ENCODE data around the gene RBM15.

Gene RBM15

GRCh38 chr1:110309767-110310166 lies 29.4 kb upstream of the RBM15 start:
- TF ChIP-seq, protein P1, sequence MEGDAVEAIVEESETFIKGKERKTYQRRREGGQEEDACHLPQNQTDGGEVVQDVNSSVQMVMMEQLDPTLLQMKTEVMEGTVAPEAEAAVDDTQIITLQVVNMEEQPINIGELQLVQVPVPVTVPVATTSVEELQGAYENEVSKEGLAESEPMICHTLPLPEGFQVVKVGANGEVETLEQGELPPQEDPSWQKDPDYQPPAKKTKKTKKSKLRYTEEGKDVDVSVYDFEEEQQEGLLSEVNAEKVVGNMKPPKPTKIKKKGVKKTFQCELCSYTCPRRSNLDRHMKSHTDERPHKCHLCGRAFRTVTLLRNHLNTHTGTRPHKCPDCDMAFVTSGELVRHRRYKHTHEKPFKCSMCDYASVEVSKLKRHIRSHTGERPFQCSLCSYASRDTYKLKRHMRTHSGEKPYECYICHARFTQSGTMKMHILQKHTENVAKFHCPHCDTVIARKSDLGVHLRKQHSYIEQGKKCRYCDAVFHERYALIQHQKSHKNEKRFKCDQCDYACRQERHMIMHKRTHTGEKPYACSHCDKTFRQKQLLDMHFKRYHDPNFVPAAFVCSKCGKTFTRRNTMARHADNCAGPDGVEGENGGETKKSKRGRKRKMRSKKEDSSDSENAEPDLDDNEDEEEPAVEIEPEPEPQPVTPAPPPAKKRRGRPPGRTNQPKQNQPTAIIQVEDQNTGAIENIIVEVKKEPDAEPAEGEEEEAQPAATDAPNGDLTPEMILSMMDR (IDR thresholded peaks at IDR 0.05; ENCODE audit: borderline replicate concordance, control extremely low read depth, extremely low read depth, insufficient read depth, missing control alignments): no peak
- in situ Hi-C loops (cut with MboI; ENCODE audit: low sequenced_read_pairs, unreplicated experiment): loop anchor here (5.0 kb wide), 1 partner anchor 102 kb away; no protein-coding TSS in a partner anchor
- DNase-seq (ENCODE audit: low spot score): no peak

- in situ Hi-C loops (cut with MboI; ENCODE audit: low sequenced_read_pairs, unreplicated experiment): loop anchor here (5.0 kb wide), 1 partner anchor 103 kb away; no protein-coding TSS in a partner anchor
These were observed 28.9 kb upstream of the RBM15 start for GRCh38 chr1:110310300-110310699.

DNA sequence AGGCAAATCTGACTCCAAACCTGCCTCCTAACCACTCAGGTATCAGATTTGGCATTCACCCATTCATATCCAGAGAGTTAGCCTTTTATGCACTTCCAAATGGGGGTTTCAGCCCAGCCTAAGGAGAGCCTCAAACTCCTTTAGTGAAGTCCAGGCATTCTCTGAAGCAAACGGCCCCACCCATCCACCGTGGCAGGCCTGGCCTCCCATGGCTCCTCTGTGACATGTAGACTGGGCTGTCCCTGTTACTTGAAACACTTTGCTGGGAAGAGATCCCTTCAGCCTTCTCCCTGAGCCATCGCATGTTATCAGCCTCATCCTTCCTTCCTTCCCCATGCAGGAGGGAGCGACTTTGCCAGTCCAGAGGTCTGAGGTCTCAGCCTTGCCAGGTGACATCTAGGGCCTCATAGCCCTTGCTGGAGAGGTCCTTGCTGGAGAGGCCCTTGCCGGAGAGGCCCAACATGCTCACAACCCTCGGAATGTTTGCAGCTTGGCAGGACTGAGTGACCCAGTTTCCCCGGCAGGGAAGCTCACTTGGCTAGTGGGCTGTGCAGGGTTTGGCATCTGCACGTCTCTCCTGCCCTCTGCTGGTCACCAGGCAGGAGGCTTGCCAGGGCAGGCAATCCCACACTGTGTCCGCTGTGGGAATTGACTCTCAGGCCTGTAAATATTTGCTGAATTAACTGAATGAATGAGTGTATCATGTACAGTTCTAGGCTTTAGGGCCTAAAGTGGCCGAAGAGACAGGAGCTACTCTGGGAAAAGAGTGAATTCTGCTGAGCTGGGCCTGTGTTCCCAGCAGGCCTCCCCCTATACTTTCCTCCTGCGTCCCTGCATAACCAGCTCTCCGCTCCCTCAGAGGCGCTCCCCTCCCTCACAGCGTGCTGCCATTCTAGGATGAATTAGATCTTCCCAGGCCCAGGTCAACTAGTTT lies 26.7 kb upstream of the RBM15 start:
- in situ Hi-C loops (cut with MboI; ENCODE audit: low sequenced_read_pairs, unreplicated experiment): loop anchor here (5.0 kb wide), 1 partner anchor 105 kb away; no protein-coding TSS in a partner anchor
- peak; percentile 72 for DNase-seq (ENCODE audit: low spot score)
- TF ChIP-seq, protein P1 (IDR thresholded peaks at IDR 0.05; ENCODE audit: borderline replicate concordance, control extremely low read depth, extremely low read depth, insufficient read depth, missing control alignments): peak; percentile 82

More at GRCh38 chr1:110310300-110310699, 28.9 kb upstream of the RBM15 start:
- TF ChIP-seq, protein P1 (IDR thresholded peaks at IDR 0.05; ENCODE audit: borderline replicate concordance, control extremely low read depth, extremely low read depth, insufficient read depth, missing control alignments): no peak
- DNase-seq (ENCODE audit: low spot score): no peak

- TF ChIP-seq, protein P1 (IDR thresholded peaks at IDR 0.05; ENCODE audit: borderline replicate concordance, control extremely low read depth, extremely low read depth, insufficient read depth, missing control alignments): no peak
- in situ Hi-C loops (cut with MboI; ENCODE audit: low sequenced_read_pairs, unreplicated experiment): no loop called here
- no peak for DNase-seq (ENCODE audit: low spot score)
These were observed 22.4 kb upstream of the RBM15 start for GRCh38 chr1:110316735-110317134.

DNA sequence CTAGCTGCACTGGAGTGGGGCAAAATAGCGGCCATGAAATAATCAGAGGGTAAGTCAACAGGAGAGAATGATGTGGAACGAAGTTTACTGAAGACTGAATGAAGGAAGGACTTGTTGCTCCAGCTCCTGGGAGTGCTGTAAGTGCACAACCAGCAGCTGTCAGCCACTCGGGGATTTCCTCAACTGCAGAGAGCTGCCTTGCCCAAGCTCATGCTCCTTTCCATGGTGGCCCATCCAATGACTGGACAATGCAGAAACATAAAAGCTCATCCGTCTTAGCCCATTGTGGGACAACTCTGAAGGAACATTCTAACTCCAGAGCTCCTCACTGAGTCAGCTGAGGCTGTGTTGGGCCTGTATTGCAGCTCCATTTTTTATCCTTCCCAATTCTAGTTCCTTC lies 21.1 kb upstream of the RBM15 start:
- TF ChIP-seq, protein P1 (IDR thresholded peaks at IDR 0.05; ENCODE audit: borderline replicate concordance, control extremely low read depth, extremely low read depth, insufficient read depth, missing control alignments): no peak
- in situ Hi-C loops (cut with MboI; ENCODE audit: low sequenced_read_pairs, unreplicated experiment): no loop called here
- DNase-seq (ENCODE audit: low spot score): no peak

GRCh38 chr1:110319332-110320167 lies 19.6 kb upstream of the RBM15 start:
- DNase-seq (ENCODE audit: low spot score): no peak
- in situ Hi-C loops (cut with MboI; ENCODE audit: low sequenced_read_pairs, unreplicated experiment): loop anchor here (10.0 kb wide), 1 partner anchor 135 kb away; the partner anchor contains the start of gene PROK1
- TF ChIP-seq, protein P1 (IDR thresholded peaks at IDR 0.05; ENCODE audit: borderline replicate concordance, control extremely low read depth, extremely low read depth, insufficient read depth, missing control alignments): no peak
